ENCODE measurements around the gene EBF3.

The EBF3 gene

DNA sequence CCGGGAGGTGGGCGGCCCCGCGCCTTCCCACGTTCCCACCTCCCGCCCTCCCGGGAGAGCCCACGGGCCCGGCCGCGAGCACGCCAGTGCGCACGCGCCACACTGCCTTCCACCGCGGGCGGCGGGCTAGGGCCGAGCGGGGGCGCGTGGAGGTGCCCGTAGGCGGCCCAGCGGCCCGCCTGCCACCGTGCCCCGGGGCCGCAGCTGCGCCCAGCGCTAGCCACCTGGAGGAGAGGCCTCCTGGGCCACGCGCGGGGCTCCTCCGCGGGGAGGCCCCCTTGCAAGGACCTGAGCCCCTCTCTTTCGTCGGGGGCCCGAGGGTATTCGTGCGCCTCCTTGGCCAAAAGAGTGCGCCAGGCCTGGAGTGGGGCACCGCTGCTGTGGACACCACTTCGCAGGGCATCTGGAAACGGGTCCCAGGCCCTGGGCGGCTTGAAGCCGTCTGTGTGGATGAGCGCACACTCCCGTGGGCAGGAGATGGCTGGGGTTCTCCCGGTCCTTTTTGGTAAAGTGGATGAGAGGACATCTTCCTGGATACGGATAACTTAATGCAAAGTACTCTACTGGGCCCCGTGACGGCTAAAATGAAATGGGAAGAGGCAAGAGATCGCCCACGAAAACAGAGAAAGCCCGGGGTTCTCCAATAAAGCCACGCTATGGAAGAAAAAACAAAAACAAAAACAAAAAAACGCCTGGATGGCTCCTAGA is 9.0 kb upstream of the EBF3 start:
- Histone ChIP-seq H3K4me2 (peak overlapping the region; percentile 83 to 97 (median 91); a peak in 20 of 22 replicates), H3K9me3 (replicated peaks in 1 of 11) (peaks cover 0 to 15% (median 8%) of the 10 kb centered on the region in 11 experiments; a peak in 13 of 22 replicates), H3K4me3 (peak overlapping the region in 8 of 10 experiments; percentile 12 to 69 (median 41); a peak in 7 of 20 replicates), H3K36me3 (no peaks in the 10 kb centered on the region), H3K4me1 (peaks cover 23 to 37% (median 31%) of the 10 kb centered on the region in 10 experiments), H3K27ac (no peak overlapping the region), H3K9ac (no peak overlapping the region), H4K20me1 (peaks cover 0 to 70% (median 41%) of the 10 kb centered on the region in 11 experiments; a peak in 20 of 22 replicates), H3K27me3 (peaks cover 72 to 86% (median 82%) of the 10 kb centered on the region in 11 experiments)
- no peak for TF ChIP-seq Cebpa-rat (IDR thresholded peaks at IDR 0.05)

GRCh38 chr10:129972145-129972965 is 8.3 kb upstream of the EBF3 start:
- Histone ChIP-seq H3K27ac (no peak overlapping the region), H4K20me1 (peaks cover 0 to 77% (median 49%) of the 10 kb centered on the region in 11 experiments; a peak in 20 of 22 replicates), H3K4me2 (peak overlapping the region; percentile 83 to 97 (median 91)), H3K36me3 (no peaks in the 10 kb centered on the region), H3K4me3 (peak overlapping the region; percentile 12 to 69 (median 52); a peak in 16 of 20 replicates), H3K9me3 (replicated peaks in 1 of 11) (peaks cover 0 to 15% (median 8%) of the 10 kb centered on the region in 11 experiments; a peak in 13 of 22 replicates), H3K4me1 (peaks cover 30 to 43% (median 38%) of the 10 kb centered on the region in 10 experiments), H3K27me3 (peaks cover 80 to 94% (median 90%) of the 10 kb centered on the region in 11 experiments), H3K9ac (no peak overlapping the region)
- TF ChIP-seq Cebpa-rat (IDR thresholded peaks at IDR 0.05): no peak

DNA sequence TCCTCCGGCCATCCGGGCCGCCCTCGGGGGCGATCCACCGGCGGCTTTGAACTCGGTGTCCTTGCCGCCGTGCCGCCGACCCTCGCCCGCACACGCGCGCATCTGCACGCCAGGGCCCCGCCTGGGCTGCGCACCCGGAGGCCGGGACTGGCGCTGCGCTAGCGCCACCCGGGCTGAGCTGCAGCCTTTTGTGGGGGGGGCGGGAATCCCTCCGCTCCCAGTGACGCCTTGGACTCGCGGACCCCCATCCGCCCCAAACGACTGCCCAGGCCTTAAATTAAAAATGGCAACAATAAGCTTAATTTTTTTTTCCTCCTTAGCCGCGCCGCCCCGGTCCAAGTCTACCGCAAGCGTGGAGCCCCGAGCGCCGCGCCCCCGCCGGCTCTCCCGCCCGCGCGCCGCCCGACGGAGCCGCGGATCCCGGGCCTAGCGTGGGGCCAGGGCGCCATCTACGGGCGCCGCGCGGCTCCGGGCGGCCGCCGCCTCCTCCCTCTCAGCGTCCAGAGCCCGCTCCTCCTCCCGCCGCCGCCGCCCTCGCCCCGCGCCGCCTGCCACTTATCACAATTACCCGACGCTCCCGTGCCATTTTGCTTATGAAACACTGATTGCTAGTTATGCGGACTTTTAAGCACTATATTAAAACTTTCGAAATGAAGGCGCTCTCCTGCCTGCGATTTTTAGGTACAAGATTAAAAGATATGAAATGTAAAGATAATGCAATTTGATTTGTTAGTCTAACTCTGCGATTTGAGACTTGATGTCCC is 7.5 kb upstream of the EBF3 start:
- Histone ChIP-seq H3K27me3 (peaks cover 88 to 99% (median 98%) of the 10 kb centered on the region in 11 experiments), H3K9me3 (replicated peaks in 1 of 11) (peaks cover 0 to 15% (median 8%) of the 10 kb centered on the region in 11 experiments; a peak in 13 of 22 replicates), H4K20me1 (peaks cover 0 to 85% (median 57%) of the 10 kb centered on the region in 11 experiments; a peak in 20 of 22 replicates), H3K4me3 (peak overlapping the region; percentile 48 to 69 (median 57)), H3K27ac (no peak overlapping the region), H3K4me1 (peaks cover 31 to 49% (median 42%) of the 10 kb centered on the region in 10 experiments), H3K9ac (peak overlapping the region in 2 of 11 experiments; percentile 40 to 48; a peak in 3 of 22 replicates), H3K4me2 (peak overlapping the region; percentile 83 to 97 (median 91)), H3K36me3 (no peaks in the 10 kb centered on the region)
- no peak for TF ChIP-seq Cebpa-rat (IDR thresholded peaks at IDR 0.05)

- Histone ChIP-seq H3K9ac (no peak overlapping the region), H3K4me3 (peak overlapping the region; percentile 48 to 69 (median 57); a peak in 17 of 20 replicates), H3K9me3 (replicated peaks in 1 of 11) (peaks cover 0 to 15% (median 8%) of the 10 kb centered on the region in 11 experiments; a peak in 13 of 22 replicates), H3K4me1 (peaks cover 31 to 53% (median 44%) of the 10 kb centered on the region in 10 experiments), H3K27me3 (peaks cover 97 to 100% (median 100%) of the 10 kb centered on the region in 11 experiments), H3K4me2 (peak overlapping the region; percentile 83 to 97 (median 91)), H4K20me1 (peaks cover 0 to 94% (median 65%) of the 10 kb centered on the region in 11 experiments; a peak in 20 of 22 replicates), H3K27ac (no peak overlapping the region), H3K36me3 (no peaks in the 10 kb centered on the region)
- no peak for TF ChIP-seq Cebpa-rat (IDR thresholded peaks at IDR 0.05)
Observed at GRCh38 chr10:129970465-129971364, 6.6 kb upstream of the EBF3 start.

DNA sequence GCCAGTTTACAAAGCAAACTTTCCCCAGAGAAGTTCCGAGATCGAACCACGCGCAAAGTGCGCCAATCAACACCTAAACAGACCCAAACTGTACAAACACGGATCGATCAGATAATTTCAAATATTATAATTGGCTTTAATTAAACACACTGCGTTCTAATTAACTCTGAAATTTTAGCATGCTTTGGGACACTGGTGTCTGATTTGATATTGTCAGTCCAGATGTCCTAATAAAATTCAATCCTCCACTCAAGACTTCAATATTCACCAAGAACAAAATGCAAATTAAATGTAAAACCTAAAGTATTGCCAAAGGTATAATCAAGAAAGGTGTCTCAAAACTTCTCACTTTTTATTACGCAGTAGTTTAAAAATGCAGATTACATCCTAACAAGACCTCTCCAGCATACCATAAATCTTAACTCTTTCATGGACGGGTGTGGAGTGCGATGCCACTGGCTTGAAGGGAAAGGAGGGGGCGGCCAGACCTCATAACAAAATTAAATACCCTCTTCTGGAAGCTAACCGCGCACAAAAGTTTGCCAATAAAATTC is 5.9 kb upstream of the EBF3 start:
- peak overlapping the region in 10 of 11 experiments; percentile 83 to 97 (median 92); a peak in 17 of 22 replicates for H3K4me2 ChIP-seq
- H3K9ac ChIP-seq: no peak overlapping the region
- peaks cover 100% of the 10 kb centered on the region in 11 experiments for H3K27me3 ChIP-seq
- peaks cover 0 to 98% (median 72%) of the 10 kb centered on the region in 11 experiments; a peak in 20 of 22 replicates for H4K20me1 ChIP-seq
- peaks cover 0 to 15% (median 8%) of the 10 kb centered on the region in 11 experiments; a peak in 13 of 22 replicates for H3K9me3 ChIP-seq (replicated peaks in 1 of 11)
- peak overlapping the region in 3 of 10 experiments; percentile 49 to 63 (median 55); a peak in 2 of 20 replicates for H3K4me3 ChIP-seq
- H3K4me1 ChIP-seq: peaks cover 33 to 61% (median 48%) of the 10 kb centered on the region in 10 experiments
- H3K36me3 ChIP-seq: no peaks in the 10 kb centered on the region
- TF ChIP-seq Cebpa-rat (IDR thresholded peaks at IDR 0.05): no peak
- H3K27ac ChIP-seq: no peak overlapping the region

DNA sequence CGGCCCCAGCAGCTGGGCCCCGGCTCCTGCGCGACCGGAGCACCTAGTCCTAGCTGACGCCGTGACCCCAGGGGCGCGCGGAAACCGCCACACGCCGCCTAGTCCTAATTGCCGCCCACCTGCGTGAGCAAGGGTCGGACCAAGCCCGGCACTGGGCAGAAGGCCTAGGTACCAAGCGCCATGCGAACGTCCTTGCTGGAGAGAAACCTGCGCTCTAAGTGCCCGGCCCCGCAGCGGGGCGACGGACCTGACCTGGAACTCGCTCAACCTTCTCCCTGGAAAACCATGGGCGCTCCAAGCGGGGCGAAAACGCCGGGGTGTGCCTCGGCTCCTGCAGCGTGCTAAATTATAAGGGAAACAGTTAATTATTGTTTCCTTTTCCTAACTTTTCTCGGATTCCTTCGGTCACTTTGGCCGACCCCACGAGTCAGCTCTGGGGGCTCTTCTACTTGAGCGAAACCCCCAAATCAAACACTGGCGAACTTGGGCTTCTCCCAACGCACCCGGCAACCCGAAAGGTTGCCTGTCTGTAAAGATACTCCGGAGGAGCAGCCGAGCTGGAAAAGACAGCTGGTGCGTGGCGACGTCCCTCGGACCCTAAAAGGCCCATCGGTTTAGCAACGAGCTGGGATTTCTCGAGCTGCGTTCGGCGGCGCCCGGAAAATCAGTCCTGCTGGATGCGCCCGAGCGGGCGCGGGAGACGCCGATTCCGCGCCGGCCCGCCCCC is 5.3 kb upstream of the EBF3 start:
- Histone ChIP-seq H3K9me3 (replicated peaks in 1 of 11) (peaks cover 0 to 15% (median 8%) of the 10 kb centered on the region in 11 experiments; a peak in 13 of 22 replicates), H3K4me1 (peaks cover 40 to 67% (median 54%) of the 10 kb centered on the region in 10 experiments), H3K36me3 (no peaks in the 10 kb centered on the region), H4K20me1 (peaks cover 0 to 98% (median 79%) of the 10 kb centered on the region in 11 experiments; a peak in 20 of 22 replicates), H3K4me3 (peak overlapping the region in 2 of 10 experiments; percentile 13 to 14; a peak in 1 of 20 replicates), H3K27ac (no peak overlapping the region), H3K9ac (no peak overlapping the region), H3K4me2 (peak overlapping the region in 5 of 11 experiments; percentile 9 to 80 (median 35); a peak in 6 of 22 replicates), H3K27me3 (peaks cover 100% of the 10 kb centered on the region in 11 experiments)
- no peak for TF ChIP-seq Cebpa-rat (IDR thresholded peaks at IDR 0.05)
